ENCODE measurements around the gene KCNMA1. TPM values are rescaled to one million over a fixed set of nuclear protein-coding genes. Genes with fewer than 3 reads are reported as not detected.
A peak's percentile ranks its signal among the peaks of the same experiment; 100 is the strongest.

KCNMA1 gene
- total RNA-seq, 1 experiment from 2014 or later, result 143 TPM

- H3F3A ChIP-seq (ENCODE audit: low read length, unreplicated experiment), result no peaks in the 10 kb centered on the region
- no peak overlapping the region for H3K4me2 ChIP-seq (ENCODE audit: low read length)
- H2AFZ ChIP-seq (ENCODE audit: low read length), result no peak overlapping the region
- H3K4me1 ChIP-seq (ENCODE audit: insufficient read depth, low read length), result peaks cover 19% of the 10 kb centered on the region
- peaks cover 10% of the 10 kb centered on the region; the same call in 1 of the 2 replicates for H4K20me1 ChIP-seq (ENCODE audit: low read length)
- no peak for ATAC-seq
- intact Hi-C loops (cut with micrococcal nuclease), result loop anchor here (2.0 kb wide), 2 partner anchors 52 to 256 kb away; no protein-coding TSS in a partner anchor
- no peak overlapping the region for H3K27ac ChIP-seq (ENCODE audit: low read length)
- no peak overlapping the region for H3K4me3 ChIP-seq (ENCODE audit: low read length)
- CTCF ChIA-PET, result no interaction called here
- H3K79me2 ChIP-seq (ENCODE audit: low read length), result no peaks in the 10 kb centered on the region
- TF ChIP-seq EZH2 (IDR thresholded peaks at IDR 0.05; ENCODE audit: low read length, unreplicated experiment) (no peak), EZH2phosphoT487 (IDR thresholded peaks at IDR 0.05; ENCODE audit: borderline replicate concordance, low read length) (no peak), CTCF (conservative IDR thresholded peaks at IDR 0.05; ENCODE audit: low read depth, low read length) (no peak)
- no peaks in the 10 kb centered on the region for H3K27me3 ChIP-seq (ENCODE audit: low read length)
- H3K9me3 ChIP-seq (ENCODE audit: low read length), result no peaks in the 10 kb centered on the region
- DNase-seq, result no peak
- H3K9me2 ChIP-seq (replicated peaks; ENCODE audit: low read length), result no peaks in the 10 kb centered on the region
- POLR2A ChIA-PET (ENCODE audit: unreplicated experiment), result interaction anchor here (1.5 kb wide), 1 partner anchor 9 kb away, joined by 14 read pairs; no protein-coding TSS in a partner anchor
- no peaks in the 10 kb centered on the region for H3K36me3 ChIP-seq (ENCODE audit: low read depth, low read length)
- no peak overlapping the region for H3K9ac ChIP-seq (ENCODE audit: low read length)
- no TSS peak for BruUV-seq (replicated peaks)
These were observed 662.5 kb downstream of the KCNMA1 start for GRCh38 chr10:76975126-76975525.

- intact Hi-C loops (cut with micrococcal nuclease), result loop anchor here (1.0 to 5.0 kb wide), 9 partner anchors 9 to 782 kb away; no protein-coding TSS in a partner anchor
- POLR2A ChIA-PET (ENCODE audit: unreplicated experiment), result interaction anchor here (1.5 kb wide), 1 partner anchor 9 kb away, joined by 14 read pairs; no protein-coding TSS in a partner anchor
- peak; percentile 95 for ATAC-seq
These were observed 663.5 kb downstream of the KCNMA1 start for GRCh38 chr10:76974017-76974691.

More at GRCh38 chr10:76974017-76974691, 663.5 kb downstream of the KCNMA1 start:
- Histone ChIP-seq H4K20me1 (ENCODE audit: low read length) (peaks cover 10% of the 10 kb centered on the region; the same call in 1 of the 2 replicates), H3F3A (ENCODE audit: low read length, unreplicated experiment) (no peaks in the 10 kb centered on the region), H3K36me3 (ENCODE audit: low read depth, low read length) (no peaks in the 10 kb centered on the region), H3K4me3 (ENCODE audit: low read length) (no peak overlapping the region), H3K79me2 (ENCODE audit: low read length) (no peaks in the 10 kb centered on the region), H2AFZ (ENCODE audit: low read length) (no peak overlapping the region), H3K9me3 (ENCODE audit: low read length) (no peaks in the 10 kb centered on the region), H3K27me3 (ENCODE audit: low read length) (no peaks in the 10 kb centered on the region), H3K27ac (ENCODE audit: low read length) (peak overlapping the region; percentile 5; the same call in 1 of the 2 replicates), H3K9ac (ENCODE audit: low read length) (no peak overlapping the region), H3K9me2 (replicated peaks; ENCODE audit: low read length) (no peaks in the 10 kb centered on the region), H3K4me1 (ENCODE audit: insufficient read depth, low read length) (peaks cover 19% of the 10 kb centered on the region), H3K4me2 (ENCODE audit: low read length) (peak overlapping the region; percentile 32)
- TF ChIP-seq EZH2phosphoT487 (IDR thresholded peaks at IDR 0.05; ENCODE audit: borderline replicate concordance, low read length) (peak; percentile 74; the same call in 1 of the 2 replicates), CTCF (conservative IDR thresholded peaks at IDR 0.05; ENCODE audit: low read depth, low read length) (no peak)
- DNase-seq, result peak; percentile 99
- BruUV-seq (replicated peaks), result no TSS peak
- CTCF ChIA-PET, result interaction anchor here (0.6 to 1.1 kb wide), 4 partner anchors 10 to 322 kb away, joined by 3 to 13 read pairs (median 3); no protein-coding TSS in a partner anchor

Data from PC-3 (cell line).